ENCODE results near the gene ASB15.

DNA sequence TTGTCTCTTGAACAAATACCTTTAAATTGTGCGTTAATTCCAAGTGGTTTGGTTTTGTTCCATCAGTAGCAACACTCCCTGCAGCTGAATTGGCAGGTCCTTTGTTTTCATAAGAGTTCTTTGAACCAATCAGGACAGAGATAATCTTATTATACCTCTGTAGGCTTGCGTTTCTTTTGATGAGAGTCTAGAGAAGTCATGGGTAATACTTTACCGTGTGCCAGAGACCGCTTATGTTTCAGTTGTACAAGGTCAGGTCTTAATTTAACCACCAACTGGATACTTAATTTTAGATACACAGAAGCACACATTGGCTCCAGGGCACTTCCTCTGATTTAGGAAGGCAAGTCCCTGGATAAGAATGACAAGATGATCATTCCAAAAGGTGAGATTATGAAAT lies at the start of gene ASB15:
- TF ChIP-seq CTCF (conservative IDR thresholded peaks at IDR 0.05; ENCODE audit: low read depth, low read length) (no peak), MAFK (IDR thresholded peaks at IDR 0.05; ENCODE audit: low read depth, low read length) (no peak), POLR2A (IDR thresholded peaks at IDR 0.05; ENCODE audit: low read depth, low read length) (no peak), MXI1 (IDR thresholded peaks at IDR 0.05; ENCODE audit: borderline replicate concordance, low read depth, low read length) (no peak), FOS (IDR thresholded peaks at IDR 0.05; ENCODE audit: low read depth, low read length) (no peak)

All from IMR-90 (cell line).